Ramos (cell line): ENCODE results near the gene FGFBP1.

Source experiments
- in situ Hi-C: fragments of 300-500 bp; cut with MboI; formaldehyde crosslinking; loops from one replicate; pipeline ENCODE4 v1.14.3; 2022; ENCODE audit warnings: low sequenced_read_pairs; ENCODE audit not compliant: unreplicated experiment

FGFBP1 gene

GRCh38 chr4:15951781-15952180, 13.2 kb upstream of the FGFBP1 start:
- in situ Hi-C loops: loop anchor here (10.0 to 25.0 kb wide), 3 partner anchors 217 to 714 kb away; partner anchors contain the start of gene CC2D2A

DNA sequence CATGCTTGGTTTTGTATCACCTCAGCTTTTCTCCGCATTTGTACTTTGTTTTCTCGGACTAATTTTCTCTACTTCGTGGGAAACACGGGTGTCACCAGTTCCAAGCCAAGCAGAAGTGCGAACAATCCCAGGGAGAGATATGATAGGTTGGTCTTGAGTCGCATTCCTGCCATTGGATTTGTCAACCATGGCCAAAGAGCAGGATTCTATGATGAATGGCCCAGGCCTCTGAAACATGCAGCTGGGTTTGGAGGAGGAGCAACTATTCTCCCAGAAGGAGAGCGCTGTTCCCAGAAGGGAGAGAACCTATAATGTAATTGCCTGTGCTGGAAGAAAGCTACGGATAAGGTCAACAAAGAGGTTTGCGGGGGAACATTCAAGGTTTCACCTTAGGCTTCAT, 10.3 kb upstream of the FGFBP1 start:
- in situ Hi-C loops: no loop called here

GRCh38 chr4:15947684-15948083, 9.1 kb upstream of the FGFBP1 start:
- in situ Hi-C loops: no loop called here

GRCh38 chr4:15945516-15945915, 7.0 kb upstream of the FGFBP1 start:
- in situ Hi-C loops: no loop called here

DNA sequence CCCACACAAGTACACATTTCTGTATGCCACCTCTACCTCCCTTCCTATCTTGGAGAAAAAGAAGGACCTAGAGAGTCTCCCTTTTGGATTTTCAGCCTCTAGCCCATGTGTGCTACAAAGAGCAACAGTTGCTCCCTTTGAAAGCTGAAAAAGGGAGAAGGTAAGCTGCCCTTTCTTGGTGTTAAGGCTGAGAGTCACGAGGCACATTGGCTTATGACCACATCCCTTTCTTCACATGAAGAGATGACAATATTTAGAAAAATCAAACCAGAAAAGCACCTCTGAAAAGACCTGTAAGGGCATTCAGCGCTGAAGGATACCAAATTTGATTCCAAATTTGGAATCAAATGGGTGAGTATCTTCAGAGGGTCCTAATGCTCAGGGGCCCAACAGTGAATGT, 6.4 kb upstream of the FGFBP1 start:
- in situ Hi-C loops: no loop called here

DNA sequence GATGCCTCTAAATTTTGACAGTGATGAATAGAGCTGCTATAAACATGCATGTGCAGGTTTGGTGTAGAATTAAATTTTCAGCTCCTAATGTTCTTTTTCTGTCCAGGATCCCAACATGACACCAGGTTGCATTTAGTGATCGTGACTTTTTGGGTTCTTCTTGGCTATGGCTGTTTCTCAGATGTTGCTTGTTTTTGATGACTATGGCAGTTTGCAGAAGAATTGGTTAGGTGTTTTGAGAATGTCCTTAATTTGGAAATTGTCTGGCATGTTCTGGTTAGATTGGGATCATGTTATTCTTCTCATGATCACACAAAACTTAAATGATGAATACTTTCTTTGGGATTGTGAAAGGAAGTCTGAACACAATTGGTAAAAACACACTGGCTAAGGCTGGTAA, 3.7 kb upstream of the FGFBP1 start:
- in situ Hi-C loops: no loop called here

- in situ Hi-C loops: no loop called here
These were observed 358 bp downstream of the FGFBP1 start for GRCh38 chr4:15938182-15938581.

GRCh38 chr4:15936495-15936894, 2.0 kb downstream of the FGFBP1 start:
- in situ Hi-C loops: no loop called here

- in situ Hi-C loops: no loop called here
These were observed 2.8 kb downstream of the FGFBP1 start for GRCh38 chr4:15935504-15936402.

GRCh38 chr4:15934259-15934658, 4.3 kb downstream of the FGFBP1 start:
- in situ Hi-C loops: no loop called here

DNA sequence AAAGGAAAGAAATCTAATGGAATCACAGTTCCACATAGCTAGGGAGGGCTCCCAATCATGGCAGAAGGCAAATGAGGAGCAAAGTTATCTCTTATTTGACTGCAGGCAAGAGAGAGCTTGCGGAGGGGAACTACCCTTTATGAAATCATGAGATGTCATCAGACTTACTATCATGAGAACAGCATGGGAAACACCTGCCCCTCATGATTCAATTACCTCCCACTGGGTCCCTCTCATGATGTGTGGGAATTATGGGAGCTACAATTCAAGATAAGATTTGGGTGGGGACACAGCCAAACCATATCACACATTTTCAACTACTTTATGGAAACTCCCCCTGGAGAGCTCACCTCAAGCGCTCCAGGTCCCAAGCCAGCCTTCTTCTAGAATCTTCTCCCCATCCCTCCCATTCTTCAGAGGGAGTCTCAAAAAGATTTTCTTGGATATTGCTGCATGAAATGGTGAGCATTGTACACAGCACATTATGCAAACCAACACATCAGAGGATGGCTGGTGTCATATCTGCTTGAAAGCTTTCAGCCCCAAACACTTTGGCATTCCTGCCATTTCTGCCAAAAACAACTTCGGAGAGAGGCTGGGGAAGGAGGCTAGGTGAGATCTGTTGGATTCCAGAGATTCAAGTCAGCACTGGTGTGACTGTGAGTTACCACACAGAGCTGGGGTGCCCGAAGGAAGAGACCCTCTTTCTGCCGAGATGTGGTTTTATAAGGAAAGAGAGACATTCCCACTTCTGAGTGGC, 6.9 kb downstream of the FGFBP1 start:
- in situ Hi-C loops: no loop called here

- in situ Hi-C loops: no loop called here
These were observed 8.2 kb downstream of the FGFBP1 start for GRCh38 chr4:15930314-15930713.

GRCh38 chr4:15929540-15929939, 9.0 kb downstream of the FGFBP1 start:
- in situ Hi-C loops: no loop called here

- in situ Hi-C loops: no loop called here
These were observed 9.7 kb downstream of the FGFBP1 start for GRCh38 chr4:15928883-15929282.

DNA sequence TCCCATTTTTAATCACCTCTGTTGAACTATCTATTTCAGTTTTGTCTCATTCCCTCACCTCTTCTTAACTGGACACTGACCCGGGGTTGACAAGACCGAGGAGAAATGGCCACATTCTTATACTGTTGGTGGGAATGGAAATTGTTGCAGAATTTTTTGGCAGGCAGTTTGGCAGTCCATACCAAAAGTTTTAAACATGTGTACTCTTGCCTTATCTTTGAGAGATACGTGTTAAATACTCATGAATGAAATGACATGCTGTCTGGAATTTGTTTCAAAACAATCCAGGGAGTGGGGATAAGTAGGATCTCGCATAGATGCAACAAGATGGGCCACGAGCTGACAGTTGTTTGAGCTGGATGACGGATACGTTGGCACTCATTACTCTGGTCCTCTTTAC, 12.1 kb downstream of the FGFBP1 start:
- in situ Hi-C loops: no loop called here

- in situ Hi-C loops: no loop called here
These were observed 12.7 kb downstream of the FGFBP1 start for GRCh38 chr4:15925830-15926229.

DNA sequence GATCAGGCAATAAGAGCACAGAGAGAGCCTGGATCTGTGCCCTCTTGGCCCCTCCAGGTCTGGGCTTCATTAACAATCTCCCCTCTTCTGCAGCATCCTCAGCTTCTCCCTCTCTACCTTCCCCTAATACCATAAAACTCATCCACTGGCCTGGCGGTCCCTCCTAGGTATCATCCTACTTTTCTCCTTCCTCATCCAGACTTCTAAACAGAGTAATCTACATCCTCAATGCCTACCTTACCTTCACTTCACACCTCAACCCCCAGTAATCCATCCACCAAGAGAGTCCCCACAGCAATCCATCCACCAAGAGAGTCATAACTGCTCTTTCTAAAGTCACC, 17.0 kb downstream of the FGFBP1 start:
- in situ Hi-C loops: no loop called here

DNA sequence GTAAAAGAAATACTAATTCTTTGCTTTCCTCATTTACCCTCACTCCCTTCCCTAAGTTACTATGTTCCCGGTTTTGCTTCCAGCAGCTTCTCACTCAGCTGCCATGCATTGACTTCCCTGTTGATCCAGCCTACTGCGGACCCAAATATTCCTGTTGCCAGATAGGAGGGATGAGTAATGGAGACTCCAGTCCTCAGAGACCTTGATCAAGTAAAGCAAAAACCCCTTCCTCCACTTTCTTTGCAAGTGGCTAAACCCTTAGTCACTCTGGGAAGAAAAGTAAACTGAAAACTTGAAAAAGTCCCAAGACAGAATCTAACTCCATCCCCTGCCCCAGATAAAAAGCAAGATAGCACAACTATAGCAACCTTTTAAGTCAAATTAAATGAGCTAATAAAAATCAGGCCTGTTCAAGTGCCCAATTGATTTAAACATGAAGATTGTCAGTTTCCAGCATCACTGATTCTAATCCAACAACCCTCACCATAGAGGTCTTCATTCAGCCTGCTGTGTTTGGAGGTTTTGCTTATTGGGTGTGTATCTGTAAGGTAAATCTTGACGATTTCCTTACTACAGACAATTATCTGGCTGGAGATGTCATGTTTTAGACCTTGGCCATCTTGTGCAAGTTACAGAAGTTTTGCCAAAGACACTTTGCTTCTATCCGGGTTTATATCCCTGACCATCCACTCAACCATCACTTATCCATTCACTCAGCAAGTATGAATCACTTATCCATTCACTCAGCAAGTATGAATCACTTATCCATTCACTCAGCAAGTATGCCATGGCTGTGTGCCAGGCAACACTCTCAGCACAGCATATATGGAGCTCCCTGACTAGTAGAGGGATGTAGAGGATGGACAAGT, 17.6 kb downstream of the FGFBP1 start:
- in situ Hi-C loops: no loop called here

DNA sequence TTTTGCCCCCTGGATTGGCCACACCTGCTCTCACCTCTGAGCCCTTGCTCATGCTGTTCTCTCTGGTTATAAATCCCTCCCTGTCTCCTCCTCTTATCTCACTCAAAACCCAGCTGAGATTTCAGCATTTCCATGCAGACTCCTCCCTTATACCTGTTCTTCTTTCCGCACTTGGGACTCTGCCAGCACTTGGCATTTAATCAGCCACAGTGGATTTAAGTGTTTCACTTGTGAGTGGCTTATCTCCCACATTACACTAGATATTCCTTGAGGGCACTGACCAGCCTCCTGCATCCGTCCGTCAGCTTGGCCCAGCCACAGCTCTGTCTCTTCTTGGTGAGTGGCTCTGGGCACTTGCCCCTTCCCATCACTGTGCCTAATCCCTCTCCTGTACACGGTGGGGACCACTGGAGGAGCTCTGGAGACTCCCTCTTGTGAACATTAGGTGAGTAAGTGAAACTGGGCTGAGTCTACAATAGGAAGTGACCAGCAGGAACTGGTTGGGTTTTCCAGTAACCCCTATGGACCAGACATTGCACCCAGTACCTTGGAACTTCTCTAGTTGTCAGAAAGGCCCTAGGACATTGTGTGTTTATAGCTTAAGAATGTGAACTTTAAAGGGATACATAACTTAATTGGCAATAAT, 19.9 kb downstream of the FGFBP1 start:
- in situ Hi-C loops: no loop called here

DNA sequence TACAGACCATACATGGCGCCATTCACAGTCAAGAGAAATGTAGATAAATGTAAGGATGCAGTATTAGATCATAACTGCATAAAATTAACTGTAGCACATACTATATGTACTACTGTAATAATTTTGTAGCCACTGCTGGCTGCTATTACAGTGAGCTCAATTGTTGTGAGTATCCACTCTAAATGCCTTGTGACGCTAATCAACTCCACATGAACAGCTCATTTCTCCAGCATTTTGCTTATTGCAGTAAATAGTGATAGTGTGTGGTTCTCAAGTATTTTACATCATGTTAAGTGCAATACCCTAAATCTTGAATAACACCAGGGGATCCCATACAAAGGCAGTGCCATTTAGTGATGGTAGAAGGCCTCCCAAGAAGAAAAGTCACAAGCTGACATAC, 21.2 kb downstream of the FGFBP1 start:
- in situ Hi-C loops: no loop called here
